GM12891 (cell line): ENCODE data around the gene TFB1M.
"Not testable (repeated sequence)": the region's sequence is repeated elsewhere in the genome, so short reads cannot be mapped to it uniquely, and the experiment has no call there.

Experiments
- DNase-seq: peaks from one replicate; pipeline ENCODE4 v3.0.0; 2011; ENCODE audit warnings: low spot score; ENCODE audit not compliant: insufficient read length
- FAIRE-seq: peaks from 2 replicates; lab custom pipeline; 2011; peaks lifted over from hg19 to GRCh38; lab: Jason Lieb, UNC
- PAX5 ChIP-seq: IDR thresholded peaks from 2 replicates; pipeline ENCODE4 v1.6.1; 2011; ENCODE audit warnings: low read length, moderate library complexity, mild to moderate bottlenecking; ENCODE audit not compliant: insufficient read depth, severe bottlenecking
- POLR2A ChIP-seq: IDR thresholded peaks from 2 replicates; pipeline ENCODE4 v1.6.1; 2011; ENCODE audit warnings: low read depth, low read length, control low read depth
- POLR2AphosphoS5 ChIP-seq: IDR thresholded peaks from 2 replicates; pipeline ENCODE4 v1.6.1; 2011; ENCODE audit warnings: low read depth, low read length, control low read depth
- POU2F2 ChIP-seq: IDR thresholded peaks from 2 replicates; pipeline ENCODE4 v1.6.1; 2011; ENCODE audit warnings: low read depth, mild to moderate bottlenecking, control low read depth, low read length, moderate library complexity
- SPI1 ChIP-seq: IDR thresholded peaks from 2 replicates; pipeline ENCODE4 v1.6.1; 2011; ENCODE audit warnings: low read depth, low read length, control low read depth
- TAF1 ChIP-seq: IDR thresholded peaks from 2 replicates; pipeline ENCODE4 v1.6.1; 2011; ENCODE audit warnings: low read depth, low read length, control low read depth

The TFB1M gene

GRCh38 chr6:155244434-155244833 is 69.8 kb downstream of the TFB1M start:
- no peak for FAIRE-seq
- TF ChIP-seq SPI1: no peak
- no peak for TF ChIP-seq POLR2AphosphoS5
- TF ChIP-seq POLR2A: no peak
- no peak for TF ChIP-seq POU2F2
- TF ChIP-seq TAF1: no peak
- TF ChIP-seq PAX5: no peak
- no peak for DNase-seq

- DNase-seq: no peak
- no peak for FAIRE-seq
- TF ChIP-seq POLR2AphosphoS5 (no peak), SPI1 (no peak)
These were observed 72.3 kb downstream of the TFB1M start for GRCh38 chr6:155241966-155242365.

GRCh38 chr6:155240905-155241600 is 73.2 kb downstream of the TFB1M start:
- no peak for TF ChIP-seq POU2F2
- no peak for TF ChIP-seq POLR2A
- no peak for TF ChIP-seq SPI1
- TF ChIP-seq POLR2AphosphoS5: no peak
- TF ChIP-seq TAF1: no peak
- TF ChIP-seq PAX5: no peak
- FAIRE-seq (no peak), DNase-seq (no peak)

GRCh38 chr6:155237613-155238012 is 76.7 kb downstream of the TFB1M start:
- TF ChIP-seq TAF1 (no peak), POU2F2 (no peak), POLR2A (no peak), POLR2AphosphoS5 (no peak), PAX5 (no peak), SPI1 (no peak)
- FAIRE-seq (no peak), DNase-seq (no peak)

- no peak for DNase-seq
- TF ChIP-seq SPI1: no peak
- TF ChIP-seq POLR2A: no peak
- TF ChIP-seq TAF1: no peak
- no peak for TF ChIP-seq POLR2AphosphoS5
- no peak for TF ChIP-seq POU2F2
- TF ChIP-seq PAX5: no peak
- FAIRE-seq: no peak
These were observed 79.2 kb downstream of the TFB1M start for GRCh38 chr6:155235087-155235486.

GRCh38 chr6:155234687-155235086 is 79.6 kb downstream of the TFB1M start:
- FAIRE-seq (no peak), DNase-seq (no peak)
- TF ChIP-seq POLR2A (no peak), POLR2AphosphoS5 (no peak), POU2F2 (no peak), SPI1 (no peak), PAX5 (no peak), TAF1 (no peak)

- DNase-seq: no peak
- FAIRE-seq: no peak
- no peak for TF ChIP-seq TAF1
- no peak for TF ChIP-seq POLR2AphosphoS5
- TF ChIP-seq POU2F2: no peak
- no peak for TF ChIP-seq POLR2A
- TF ChIP-seq SPI1: no peak
- TF ChIP-seq PAX5: no peak
These were observed 80.1 kb downstream of the TFB1M start for GRCh38 chr6:155234167-155234566.

GRCh38 chr6:155232848-155233247 is 81.4 kb downstream of the TFB1M start:
- FAIRE-seq (no peak), DNase-seq (no peak)
- no peak for TF ChIP-seq POU2F2
- TF ChIP-seq POLR2AphosphoS5: no peak
- TF ChIP-seq POLR2A: no peak
- TF ChIP-seq PAX5: no peak
- no peak for TF ChIP-seq SPI1
- no peak for TF ChIP-seq TAF1

- FAIRE-seq, DNase-seq: not testable (repeated sequence)
These were observed 83.3 kb downstream of the TFB1M start for GRCh38 chr6:155230975-155231374.

- no peak for TF ChIP-seq POLR2A
- no peak for TF ChIP-seq TAF1
- TF ChIP-seq POU2F2: no peak
- no peak; the same call in 1 of the 2 replicates for TF ChIP-seq POLR2AphosphoS5
- TF ChIP-seq SPI1: no peak
- no peak for TF ChIP-seq PAX5
- FAIRE-seq (no peak), DNase-seq (no peak)
These were observed 85.6 kb downstream of the TFB1M start for GRCh38 chr6:155228546-155229166.
